NCI-H345 treated with DMSO at 0.1 percent for 48 hours (cell line): ENCODE results near the gene HSP90B1.

Source experiments
- DNase-seq: peaks from one replicate; lab custom pipeline; 2025; ENCODE audit not compliant: unreplicated experiment; lab: John Stamatoyannopoulos, UW

HSP90B1 gene

DNA sequence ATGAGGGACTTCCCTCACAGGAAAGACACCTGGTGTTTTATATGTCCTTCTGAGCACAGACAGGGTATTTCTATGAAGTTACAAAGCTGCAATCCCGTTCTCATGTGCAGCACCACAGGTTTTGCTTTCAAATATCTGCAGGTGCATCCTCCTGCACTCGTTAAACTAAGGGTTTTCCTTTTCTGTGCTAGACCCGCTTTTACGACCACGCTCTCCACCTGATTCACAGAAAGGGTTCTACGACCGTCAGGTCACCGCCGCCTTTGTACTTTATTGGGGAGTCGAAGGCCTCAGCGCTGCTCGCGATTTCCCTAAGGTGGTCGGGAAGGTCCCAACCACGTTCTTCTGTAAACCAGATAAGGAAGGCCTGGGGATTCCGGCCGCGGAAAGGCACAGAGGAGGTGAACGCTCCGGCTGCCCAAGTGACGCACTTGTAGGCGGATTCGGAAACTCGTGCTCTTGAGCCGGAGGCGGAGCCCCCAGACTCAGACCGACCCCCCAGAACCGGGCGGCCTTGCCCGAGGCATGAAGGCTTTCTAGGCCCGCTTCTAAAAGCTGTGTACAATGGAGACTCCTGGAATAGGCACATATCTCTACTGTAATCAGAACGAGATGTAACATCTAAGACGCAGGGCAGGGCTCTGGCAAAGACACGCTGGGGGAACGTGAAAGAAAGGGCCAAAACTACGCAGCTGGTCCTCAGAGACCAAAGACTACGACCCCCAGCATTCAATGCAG is 995 bp upstream of the HSP90B1 start:
- peak; percentile 96 for DNase-seq

DNA sequence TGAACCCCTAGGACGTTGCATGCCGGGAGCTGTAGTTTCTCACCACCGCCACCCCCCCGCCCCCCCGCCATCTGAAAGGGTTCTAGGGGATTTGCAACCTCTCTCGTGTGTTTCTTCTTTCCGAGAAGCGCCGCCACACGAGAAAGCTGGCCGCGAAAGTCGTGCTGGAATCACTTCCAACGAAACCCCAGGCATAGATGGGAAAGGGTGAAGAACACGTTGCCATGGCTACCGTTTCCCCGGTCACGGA is 501 bp upstream of the HSP90B1 start:
- no peak for DNase-seq

DNA sequence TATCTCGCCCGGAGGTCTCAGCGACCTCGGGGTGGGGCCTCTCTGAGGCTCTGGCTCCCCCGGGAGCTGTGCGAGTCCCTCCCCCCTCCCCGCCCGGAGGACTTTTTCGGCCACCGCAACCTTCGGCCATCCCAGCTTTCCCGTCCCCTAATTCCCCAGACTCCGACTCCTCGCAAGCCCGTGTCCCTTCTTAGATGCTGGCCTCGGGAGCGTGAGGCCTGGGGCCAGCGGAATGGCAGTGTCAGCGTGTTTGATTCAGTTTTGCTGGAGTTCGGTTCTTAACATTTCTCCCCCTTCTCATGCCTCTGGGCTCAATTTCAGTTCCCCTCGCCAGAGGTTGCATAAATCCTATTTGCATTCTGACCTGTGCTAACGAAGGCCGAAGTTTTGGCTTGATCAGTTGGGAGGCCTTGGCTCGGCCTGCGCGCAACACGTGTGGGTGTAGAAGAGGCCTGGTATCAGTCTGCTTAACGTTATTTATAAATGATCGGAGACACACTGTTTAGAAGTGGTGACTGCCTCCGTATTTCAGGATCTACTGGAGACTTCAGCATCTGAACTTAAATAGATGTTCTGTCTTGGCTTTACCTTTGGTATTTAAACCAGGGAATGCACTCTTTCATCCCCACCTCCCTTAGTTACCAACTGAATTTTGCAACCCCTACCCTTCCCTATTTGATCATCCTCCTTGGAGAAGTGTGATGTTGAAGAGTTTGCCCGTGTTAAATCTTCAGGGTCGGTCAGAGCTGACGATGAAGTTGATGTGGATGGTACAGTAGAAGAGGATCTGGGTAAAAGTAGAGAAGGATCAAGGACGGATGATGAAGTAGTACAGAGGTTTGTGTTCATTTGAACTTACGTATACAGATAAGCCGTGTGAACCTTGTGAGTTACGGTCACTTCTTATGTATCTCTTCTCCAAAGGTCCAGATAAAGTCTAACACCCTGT is 851 bp downstream of the HSP90B1 start:
- DNase-seq, result no peak

DNA sequence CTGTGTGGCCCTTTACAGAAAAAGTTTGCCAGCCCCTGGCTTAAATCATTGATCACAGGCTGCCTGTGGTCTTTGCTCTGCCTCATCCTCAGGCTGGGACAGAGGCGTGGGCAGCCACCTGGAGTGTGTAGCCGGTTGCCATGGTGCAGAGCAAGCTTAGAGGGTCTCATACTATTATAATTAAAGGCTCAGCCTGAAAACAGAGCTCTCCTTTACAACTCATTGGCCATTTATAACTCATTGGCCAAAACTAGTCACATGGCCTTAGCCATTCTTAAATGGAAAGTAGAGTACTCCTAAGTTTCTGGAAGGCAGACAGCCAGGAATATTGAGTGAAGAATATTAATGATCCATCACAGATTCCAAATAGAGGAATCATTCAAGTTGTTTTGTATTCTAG is 3.0 kb downstream of the HSP90B1 start:
- no peak for DNase-seq

DNA sequence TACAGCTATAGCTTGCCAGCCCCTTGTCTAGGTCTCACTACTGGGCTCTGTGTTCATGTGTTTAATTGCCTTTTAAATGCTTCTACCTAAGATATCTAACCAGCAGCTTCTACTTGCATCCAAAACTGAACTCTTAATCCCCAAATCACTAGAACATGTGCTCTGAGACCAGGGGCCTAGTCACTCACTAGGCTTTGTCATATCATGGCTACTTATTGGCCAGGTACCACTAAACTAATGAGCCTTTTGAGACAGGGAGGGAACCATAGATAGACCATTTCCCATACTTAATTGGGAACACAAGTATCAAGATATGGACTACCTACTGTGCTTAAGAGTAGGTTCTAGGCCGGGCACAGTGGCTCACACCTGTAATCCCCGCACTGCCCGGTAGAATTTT is 6.5 kb downstream of the HSP90B1 start:
- DNase-seq, result no peak

DNA sequence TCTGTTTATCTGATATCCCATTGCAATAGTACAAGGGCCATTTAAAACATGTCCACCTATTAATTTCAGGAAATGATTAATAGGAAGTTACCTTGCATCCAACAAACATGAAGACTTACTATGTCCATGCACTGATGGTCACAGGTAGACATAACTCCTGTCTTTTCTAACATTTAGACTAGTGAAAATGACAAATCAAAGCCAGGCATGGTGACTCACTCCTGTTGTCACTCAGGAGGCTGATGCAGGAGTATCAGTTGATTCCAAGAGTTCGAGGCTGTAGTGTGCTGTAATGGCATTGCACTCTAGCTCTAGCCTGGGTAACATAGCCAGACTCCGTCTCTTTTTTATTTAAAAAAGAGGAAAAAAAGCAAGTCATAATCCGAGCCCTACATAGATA is 14.8 kb downstream of the HSP90B1 start:
- DNase-seq, result no peak

DNA sequence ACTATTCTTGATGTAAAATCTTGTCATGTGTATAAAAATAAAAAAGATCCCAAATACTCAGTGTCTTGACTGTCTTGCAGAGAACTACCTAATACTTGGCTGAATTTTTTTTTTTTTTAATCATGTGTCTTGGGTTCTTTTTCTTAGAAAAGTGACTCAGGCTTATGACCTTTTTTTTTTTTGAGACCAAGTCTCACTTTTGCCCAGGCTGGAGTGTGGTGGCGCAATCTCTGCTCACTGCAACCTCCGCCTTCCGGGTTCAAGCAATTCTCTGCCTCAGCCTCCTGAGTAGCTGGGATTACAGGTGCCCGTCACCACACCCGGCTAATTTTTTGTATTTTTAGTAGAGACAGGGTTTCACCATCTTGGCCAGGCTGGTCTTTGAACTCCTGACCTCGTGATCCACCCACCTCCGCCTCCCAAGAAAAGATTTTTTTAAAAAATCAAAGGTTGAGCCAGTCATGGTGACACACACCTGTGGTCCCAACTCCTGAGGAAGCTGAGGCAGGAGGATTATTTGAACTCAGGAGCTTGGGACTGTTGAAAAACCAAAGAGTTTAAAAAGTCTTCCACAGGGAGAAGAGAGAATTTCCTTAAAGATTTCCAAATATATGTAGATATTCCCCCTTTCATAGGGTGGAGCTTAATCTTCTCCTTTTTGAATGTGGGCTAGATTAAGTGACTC is 17.8 kb downstream of the HSP90B1 start:
- DNase-seq, result no peak

DNA sequence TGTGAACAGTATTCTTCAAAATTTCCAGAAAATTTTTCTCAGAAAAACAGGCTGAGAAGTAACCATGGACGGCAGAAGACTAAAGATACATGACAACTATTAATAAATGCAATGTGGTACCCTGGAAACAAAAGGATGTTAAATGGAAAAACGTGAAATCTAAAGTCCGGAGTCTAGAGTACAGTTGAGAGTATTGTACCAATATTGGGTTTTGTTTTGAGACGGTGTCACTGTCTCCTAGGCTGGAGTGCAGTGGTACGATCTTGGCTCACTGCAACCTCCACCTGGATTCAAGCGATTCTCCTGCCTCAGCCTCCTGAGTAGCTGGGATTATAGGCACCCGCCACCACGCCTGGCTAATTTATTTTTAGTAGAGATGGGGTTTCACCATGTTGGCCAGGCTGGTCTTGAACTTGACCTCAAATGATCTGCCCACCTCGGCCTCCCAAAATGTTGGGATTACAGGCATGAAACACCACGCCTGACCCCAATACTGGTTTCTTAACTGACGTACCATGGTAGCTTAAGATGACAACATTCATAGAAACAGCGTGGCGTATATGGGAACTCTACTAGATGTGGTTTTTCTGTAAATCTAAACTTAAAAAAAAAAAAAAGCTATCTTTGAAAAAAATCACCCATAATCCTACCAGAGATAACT is 18.7 kb downstream of the HSP90B1 start:
- DNase-seq, result no peak

DNA sequence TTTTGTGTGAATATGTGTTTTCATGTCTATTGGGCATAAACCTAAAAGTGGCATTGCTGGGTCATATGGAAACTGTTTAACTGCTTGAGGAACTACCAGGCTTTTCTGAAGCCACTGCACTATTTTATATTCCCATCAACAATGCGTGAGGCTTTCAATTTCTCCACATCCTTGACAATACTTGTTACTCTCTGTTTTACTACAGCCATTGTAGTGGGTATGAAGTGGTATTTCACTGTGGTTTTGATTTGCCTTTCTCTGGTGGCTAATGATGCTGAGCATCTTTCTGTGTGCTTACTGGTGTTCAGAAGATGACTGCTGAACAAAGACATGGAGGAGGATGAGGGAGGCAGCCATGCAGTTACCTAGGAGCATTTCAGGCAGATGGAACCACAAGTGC is 22.3 kb downstream of the HSP90B1 start:
- no peak for DNase-seq

DNA sequence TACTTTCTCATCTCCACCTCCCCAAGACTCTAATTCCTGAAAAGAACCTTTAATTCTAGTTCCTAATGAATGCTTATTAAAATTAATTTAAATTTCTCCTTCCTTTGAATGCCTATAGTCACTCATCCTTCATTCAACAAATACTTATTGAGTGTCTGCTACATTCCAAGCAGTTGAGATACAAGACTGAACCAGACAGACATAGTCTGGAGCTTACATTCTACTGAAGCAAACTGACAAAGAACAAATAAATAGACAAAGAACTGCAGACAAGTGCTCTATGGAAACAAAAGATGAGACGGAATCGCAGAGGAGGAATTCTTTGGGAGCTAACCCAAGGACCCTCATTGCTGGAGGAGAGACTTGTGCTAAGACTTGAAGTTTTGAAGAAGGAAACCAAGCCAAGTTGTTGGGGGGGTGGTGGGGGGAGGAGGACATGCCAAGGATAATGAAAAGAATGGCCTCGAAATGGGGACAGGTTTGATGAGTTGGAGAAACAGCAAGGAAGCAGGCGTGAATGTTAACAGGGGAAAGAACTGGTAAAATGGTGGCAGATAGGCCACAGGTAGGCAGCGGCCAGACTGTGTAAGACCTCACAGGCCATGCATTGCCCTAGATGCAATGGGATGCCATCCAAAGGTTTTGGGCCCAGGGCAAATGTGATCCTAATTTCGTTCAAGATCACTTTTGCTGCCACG is 25.8 kb downstream of the HSP90B1 start:
- DNase-seq, result no peak

DNA sequence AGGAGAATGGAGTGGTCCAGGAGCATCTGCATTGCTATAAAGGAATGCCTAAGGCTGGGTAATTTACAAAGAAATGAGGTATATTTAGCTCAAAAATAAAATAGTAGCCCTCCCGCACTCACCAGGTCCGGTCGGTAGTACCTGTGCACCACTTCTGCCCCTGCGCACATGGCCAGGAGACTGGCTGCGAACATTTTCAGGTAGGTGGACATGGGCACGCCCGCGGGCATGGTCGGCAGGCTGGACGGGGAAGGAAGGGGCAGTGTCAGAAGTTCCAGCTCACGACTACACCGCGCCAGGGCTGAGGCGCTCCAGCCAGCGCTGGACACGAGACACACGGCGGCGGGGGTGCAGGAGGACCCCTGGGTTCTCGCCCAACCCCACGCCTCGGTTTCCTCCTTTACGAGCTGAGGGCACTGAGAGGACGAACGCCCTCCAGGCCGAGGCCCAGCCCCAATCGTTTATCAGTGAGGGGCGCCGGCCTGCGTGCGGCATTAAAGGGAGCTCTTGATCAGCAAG is 26.4 kb downstream of the HSP90B1 start:
- no peak for DNase-seq

DNA sequence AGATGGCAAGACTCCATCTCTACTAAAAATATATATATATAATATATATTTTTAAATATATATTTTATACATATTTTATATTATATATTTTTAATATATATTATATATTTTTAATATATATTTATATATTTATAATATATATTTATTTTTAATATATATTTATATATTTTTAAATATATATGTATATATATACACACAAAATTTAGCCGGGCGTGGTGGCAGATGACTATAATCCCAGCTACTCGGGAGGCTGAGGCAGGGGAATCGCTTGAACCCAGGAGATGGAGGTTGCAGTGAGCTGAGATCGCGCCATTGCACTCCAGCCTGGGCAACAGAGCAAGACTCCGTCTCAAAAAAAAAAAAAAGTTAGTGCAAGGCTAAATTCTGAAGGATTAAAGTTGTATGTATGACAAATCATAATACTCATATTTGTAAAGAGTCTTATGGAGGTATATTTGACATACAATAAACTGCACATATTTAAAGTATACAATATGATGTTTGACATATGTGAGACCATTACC is 27.7 kb downstream of the HSP90B1 start:
- DNase-seq, result no peak

DNA sequence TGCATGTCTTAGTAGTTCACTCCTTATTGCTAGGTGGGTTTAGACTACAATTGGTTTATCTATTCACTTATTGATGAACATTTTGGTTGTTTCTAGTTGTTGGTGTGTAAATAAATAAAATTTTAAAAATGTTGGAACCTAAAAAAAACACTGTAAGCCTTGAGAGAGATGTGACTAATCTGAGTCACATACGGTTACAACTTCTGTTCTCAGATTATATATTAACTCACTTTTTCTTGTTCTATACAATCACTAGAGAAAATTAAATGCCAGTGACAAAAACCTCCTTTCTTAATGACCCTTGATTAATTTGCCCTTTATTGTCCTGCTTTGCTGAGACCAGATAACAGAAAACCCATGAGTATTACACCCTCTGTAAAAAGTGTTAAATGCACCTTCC is 28.4 kb downstream of the HSP90B1 start:
- DNase-seq, result no peak

DNA sequence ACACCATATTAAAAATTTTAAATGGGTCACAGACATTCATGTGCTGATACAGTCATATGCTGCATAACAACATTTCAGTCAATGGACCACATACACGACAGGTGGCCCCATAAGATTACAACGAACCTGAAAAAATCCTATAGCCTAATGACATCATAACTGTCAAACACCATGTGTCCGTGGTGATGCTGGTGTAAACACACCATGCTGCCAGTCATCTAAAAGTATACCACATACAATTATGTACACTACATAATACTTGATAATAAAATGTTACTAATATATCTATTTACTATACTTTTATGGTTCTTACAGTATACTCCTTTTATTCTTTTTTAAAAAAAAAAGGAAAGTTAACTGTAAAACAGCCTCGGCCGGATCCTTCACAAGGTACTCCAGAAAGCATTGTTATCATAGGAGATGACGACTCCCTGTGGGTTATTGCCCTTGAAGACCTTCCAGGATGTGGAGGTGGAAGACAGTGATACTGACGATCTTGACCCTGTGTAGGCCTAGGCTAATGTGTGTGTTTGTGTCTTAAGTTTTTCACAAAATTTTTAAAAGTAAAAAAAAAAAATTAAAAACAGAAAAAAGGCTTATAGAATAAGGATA is 30.5 kb downstream of the HSP90B1 start:
- DNase-seq, result no peak

DNA sequence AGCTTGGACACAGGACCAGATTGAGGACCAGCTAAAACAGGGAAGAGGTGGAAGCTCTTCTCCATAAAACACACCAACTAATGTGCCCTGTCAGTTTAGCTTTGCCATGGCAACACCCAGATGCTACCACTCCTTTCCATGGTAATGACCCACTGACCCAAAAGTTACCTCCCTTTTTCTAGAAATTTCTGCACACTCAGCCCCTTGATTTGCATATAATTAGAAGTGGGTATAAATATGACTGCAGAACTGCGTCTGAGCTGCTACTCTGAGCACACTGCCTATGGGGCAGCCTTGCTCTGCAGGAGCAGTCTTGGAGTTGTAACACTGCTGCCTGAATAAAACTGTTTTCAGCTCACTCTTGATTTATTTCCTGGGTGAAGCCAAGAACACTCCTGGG is 32.3 kb downstream of the HSP90B1 start:
- DNase-seq, result no peak

DNA sequence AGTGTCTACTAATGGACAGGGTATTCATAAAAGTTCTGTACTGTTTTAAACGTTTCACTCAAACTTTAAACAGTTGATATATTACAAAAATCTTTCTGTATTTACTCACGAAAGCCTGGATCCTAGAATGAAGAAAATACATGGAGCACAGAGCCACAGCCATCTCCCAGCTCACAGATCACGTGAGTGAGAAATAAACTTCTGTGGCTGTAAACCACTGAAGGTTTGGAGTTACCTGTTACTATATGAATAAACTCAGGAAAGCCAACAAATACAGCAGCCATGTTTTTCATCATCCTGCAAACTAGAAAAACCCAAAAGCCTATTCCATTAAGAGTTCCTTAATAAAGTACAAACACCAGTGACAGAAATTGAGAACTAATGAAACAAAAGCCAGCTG is 34.6 kb downstream of the HSP90B1 start:
- no peak for DNase-seq

DNA sequence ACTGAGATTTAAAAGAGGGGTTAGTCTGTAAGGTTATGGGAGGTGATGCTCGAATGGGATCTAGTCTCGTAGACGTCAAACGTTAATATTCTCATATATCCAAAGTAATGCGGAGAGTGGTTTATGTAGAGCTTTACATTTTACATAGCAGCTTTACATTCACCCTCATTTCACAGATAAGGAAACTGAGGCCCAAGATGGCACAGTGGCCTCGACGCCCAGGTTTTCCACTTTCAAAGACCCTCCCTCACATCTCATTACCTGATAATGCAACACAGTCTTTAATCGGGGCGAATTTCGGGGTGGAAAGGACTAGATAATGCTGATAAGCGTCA is 35.0 kb downstream of the HSP90B1 start:
- no peak for DNase-seq

DNA sequence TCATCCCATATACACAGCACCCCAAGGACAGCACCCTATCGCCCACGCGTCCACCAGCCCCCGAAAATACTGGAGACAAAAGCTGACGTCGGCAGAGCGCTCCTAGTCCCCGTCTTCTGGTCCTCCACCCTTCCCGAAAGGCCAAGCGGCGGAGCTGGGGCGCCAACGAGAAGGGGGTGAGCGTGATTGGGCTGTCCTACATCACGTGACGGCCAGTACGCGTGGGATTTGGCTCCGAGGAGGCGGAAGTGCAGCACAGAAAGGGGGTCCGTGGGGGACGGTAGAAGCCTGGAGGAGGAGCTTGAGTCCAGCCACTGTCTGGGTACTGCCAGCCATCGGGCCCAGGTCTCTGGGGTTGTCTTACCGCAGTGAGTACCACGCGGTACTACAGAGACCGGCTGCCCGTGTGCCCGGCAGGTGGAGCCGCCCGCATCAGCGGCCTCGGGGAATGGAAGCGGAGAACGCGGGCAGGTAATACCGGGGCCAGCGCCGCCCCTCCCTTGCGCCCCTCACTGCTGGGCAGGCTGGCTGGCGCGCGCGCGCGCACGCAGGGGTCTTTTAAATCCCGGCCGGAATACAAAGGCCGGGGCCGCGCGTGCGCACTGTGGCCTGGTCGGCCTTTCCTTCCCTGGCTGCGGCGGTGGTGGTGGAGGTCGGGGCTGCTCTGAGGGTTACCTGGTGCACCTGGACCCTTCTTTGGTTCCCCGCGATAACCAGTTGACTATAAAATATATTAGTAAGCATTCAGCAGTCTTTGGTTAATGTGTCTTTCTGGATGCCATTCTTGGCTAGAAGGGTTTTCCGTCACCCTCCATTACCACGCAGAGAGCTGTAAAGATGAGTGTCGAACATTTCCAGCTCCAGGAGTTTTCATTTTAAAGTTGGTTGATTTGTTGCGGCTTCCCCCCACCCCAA is 35.6 kb downstream of the HSP90B1 start, which contains the start of gene TDG:
TDG (plus strand) TSS at position 283 of the 915 bp plus-strand sequence; CDS start at position 449, 166 bp downstream.
- peak; percentile 96 for DNase-seq

DNA sequence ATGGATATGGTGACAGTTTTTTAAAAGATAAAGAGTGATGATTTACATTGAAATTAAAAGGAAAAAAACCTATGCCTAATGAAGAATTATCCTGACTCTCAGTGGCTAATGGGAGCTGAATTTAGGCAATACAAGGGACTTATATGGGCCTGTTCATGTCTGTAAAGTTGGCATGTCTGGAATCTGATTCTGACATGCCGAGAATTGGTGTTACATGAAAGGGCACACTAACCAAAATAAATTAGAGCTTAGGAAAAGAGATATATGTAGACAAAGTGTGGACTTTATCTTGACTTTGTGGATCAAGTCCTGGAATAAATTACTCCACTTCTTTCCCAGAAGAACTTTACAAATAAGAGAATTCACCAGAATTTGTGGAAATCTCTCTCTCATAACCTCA is 36.5 kb downstream of the HSP90B1 start:
- DNase-seq, result no peak
